Testis (tissue), 3 donors: Measurements from ENCODE around the gene FOS. TPM values are rescaled to one million over a fixed set of nuclear protein-coding genes. Genes with fewer than 3 reads are reported as not detected.

ENCODE experiments used
- DNase-seq: peaks from one replicate; pipeline ENCODE4 v3.0.0-alpha.2; 2019
- H3K27ac ChIP-seq, 2 donors: fragments of 200-600 bp; sonication (generic); one replicate each; pipeline ENCODE4 v1.5.1; 2019
- H3K27me3 ChIP-seq: fragments of 200-600 bp; sonication (generic); one replicate; pipeline ENCODE4 v1.5.1; 2019
- H3K36me3 ChIP-seq: fragments of 200-600 bp; sonication (generic); one replicate; pipeline ENCODE4 v1.5.1; 2017; ENCODE audit warnings: low read depth; ENCODE audit errors: missing control alignments
- H3K4me1 ChIP-seq: fragments of 200-600 bp; sonication (generic); one replicate; pipeline ENCODE4 v1.5.1; 2019
- H3K4me3 ChIP-seq, 2 donors: fragments of 200-600 bp; sonication (generic); one replicate each; pipeline ENCODE4 v1.5.1; 2017 to 2019
- H3K9me3 ChIP-seq: fragments of 200-600 bp; sonication (generic); one replicate; pipeline ENCODE4 v1.5.1; 2017
- CTCF ChIP-seq, 3 experiments: fragments of 450-650 bp in 2 of 3; fragments of 200-600 bp in 1 of 3; sonication (generic) in 1 of 3; IDR thresholded peaks; one replicate each; pipeline ENCODE4 v1.5.1; 2016 to 2019; ENCODE audit warnings: antibody characterized with exemption in 3 of 3, mild to moderate bottlenecking in 2 of 3, moderate library complexity in 1 of 3
- POLR2A ChIP-seq: fragments of 450-650 bp; IDR thresholded peaks from one replicate; pipeline ENCODE4 v1.6.1; 2017; ENCODE audit warnings: antibody characterized with exemption, mild to moderate bottlenecking, moderate library complexity
- WGBS, 2 donors: methylation state at CpG; one replicate each; pipeline ENCODE4 v1.1.5; 2018; 5-methylcytosine and 5-hydroxymethylcytosine counted together
- intact Hi-C: fragments of 100-400 bp; cut with DNase I; formaldehyde crosslinking; loops from one replicate; pipeline ENCODE4 v1.15.1; 2023; ENCODE audit warnings: low total_unique reads
- polyA plus RNA-seq: library from polyadenylated mRNA; stranded (reverse); fragments of 350-450 nt; fragmentation: Illumina TruSeq; extraction: RNeasy Lipid Tissue Mini Kit (QIAGEN cat#74804); gene quantifications from one replicate; pipeline ENCODE4 v1.2.3, GENCODE V29; 2014; ENCODE audit warnings: low read depth, low replicate concordance; ENCODE audit not compliant: insufficient read depth
- total RNA-seq, 2 donors: library from RNA; depleted of rRNA; stranded (reverse); fragments of >200 nt; gene quantifications; one replicate each; pipeline ENCODE4 v1.2.3, GENCODE V29; 2016

FOS gene
- total and polyA plus RNA-seq, 3 donors from 2014 or later, result 44.2 to 247 (median 66.1) TPM

GRCh38 chr14:75254901-75255584, 23.6 kb upstream of the FOS start:
- 37 to 57% methylated on average over 7 of the region's 7 CpGs for WGBS, 2 donors
- Histone ChIP-seq H3K27ac (peak overlapping the region; percentile 17 to 31), H3K27me3 (no peaks in the 10 kb centered on the region), H3K9me3 (no peaks in the 10 kb centered on the region), H3K36me3 (no peaks in the 10 kb centered on the region), H3K4me1 (peaks cover 39% of the 10 kb centered on the region), H3K4me3 (no peak overlapping the region)
- no peak for DNase-seq
- intact Hi-C loops, result no loop called here
- no peak for TF ChIP-seq POLR2A
- no peak for TF ChIP-seq CTCF (IDR thresholded peaks at IDR 0.05)

GRCh38 chr14:75258079-75258802, 20.4 kb upstream of the FOS start:
- peak overlapping the region; percentile 92 to 98 for H3K27ac ChIP-seq
- peaks cover 35% of the 10 kb centered on the region for H3K4me1 ChIP-seq
- intact Hi-C loops, result no loop called here
- peak overlapping the region; percentile 55 to 57 for H3K4me3 ChIP-seq
- TF ChIP-seq POLR2A (no peak), CTCF (IDR thresholded peaks at IDR 0.05) (no peak)
- no peaks in the 10 kb centered on the region for H3K36me3 ChIP-seq
- no peaks in the 10 kb centered on the region for H3K27me3 ChIP-seq
- H3K9me3 ChIP-seq, result no peaks in the 10 kb centered on the region
- DNase-seq, result peak; percentile 71
- 13 to 14% methylated on average over 12 of the region's 12 CpGs for WGBS, 2 donors

GRCh38 chr14:75258803-75259509, 19.7 kb upstream of the FOS start:
- Histone ChIP-seq H3K27me3 (no peaks in the 10 kb centered on the region), H3K9me3 (no peaks in the 10 kb centered on the region), H3K4me3 (peak overlapping the region; percentile 55 to 57), H3K4me1 (peaks cover 35% of the 10 kb centered on the region), H3K27ac (peak overlapping the region; percentile 92 to 98), H3K36me3 (no peaks in the 10 kb centered on the region)
- peak; percentile 98 for DNase-seq
- WGBS, 2 donors, result 0 to 1% methylated on average over 20 to 40 of the region's 40 CpGs
- intact Hi-C loops, result no loop called here
- TF ChIP-seq POLR2A, result no peak
- no peak for TF ChIP-seq CTCF (IDR thresholded peaks at IDR 0.05)

GRCh38 chr14:75259510-75259855, 19.1 kb upstream of the FOS start:
- H3K36me3 ChIP-seq, result no peaks in the 10 kb centered on the region
- TF ChIP-seq POLR2A, result no peak
- TF ChIP-seq CTCF (IDR thresholded peaks at IDR 0.05), result no peak
- intact Hi-C loops, result no loop called here
- WGBS, 2 donors, result 1 to 3% methylated on average over 7 of the region's 7 CpGs
- no peaks in the 10 kb centered on the region for H3K27me3 ChIP-seq
- DNase-seq, result peak; percentile 51
- no peaks in the 10 kb centered on the region for H3K9me3 ChIP-seq
- peaks cover 33% of the 10 kb centered on the region for H3K4me1 ChIP-seq
- H3K27ac ChIP-seq, result peak overlapping the region; percentile 92 to 98
- H3K4me3 ChIP-seq, result peak overlapping the region; percentile 55 to 57
